Activated CD8-positive, alpha-beta memory T cell treated with anti-CD3 and anti-CD28 coated beads, Interleukin-2, amount 50 U/mL, for 1 hour (primary cell): ENCODE measurements around the gene NUPR2.
A peak's percentile ranks its signal among the peaks of the same experiment; 100 is the strongest.
"Not testable (repeated sequence)": the region's sequence is repeated elsewhere in the genome, so short reads cannot be mapped to it uniquely, and the experiment has no call there.

Source experiments
- DNase-seq: peaks from one replicate; pipeline ENCODE4 v3.0.0-alpha.2; 2020; ENCODE audit errors: extremely low read depth

Gene NUPR2

DNA sequence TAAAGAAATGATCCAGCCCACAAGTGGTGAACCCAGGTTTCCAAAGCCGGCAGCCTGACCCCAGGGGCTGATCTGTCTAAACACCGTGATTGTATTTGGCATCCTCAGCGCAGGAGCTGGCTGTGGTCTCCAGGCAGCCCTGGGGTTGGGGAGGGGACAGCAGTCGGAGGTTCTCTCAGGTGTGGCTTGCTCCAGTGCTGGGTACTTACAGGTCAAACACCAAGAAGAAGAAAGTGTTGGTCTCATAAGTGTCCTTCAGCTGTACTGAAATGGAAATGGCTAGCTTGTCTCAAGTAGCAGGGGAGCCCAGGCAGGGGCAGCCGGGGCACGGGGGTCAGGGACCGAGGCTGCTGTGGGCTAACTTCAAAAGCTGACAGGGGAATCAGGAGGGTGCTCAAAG lies 29.5 kb downstream of the NUPR2 start:
- no peak for DNase-seq

DNA sequence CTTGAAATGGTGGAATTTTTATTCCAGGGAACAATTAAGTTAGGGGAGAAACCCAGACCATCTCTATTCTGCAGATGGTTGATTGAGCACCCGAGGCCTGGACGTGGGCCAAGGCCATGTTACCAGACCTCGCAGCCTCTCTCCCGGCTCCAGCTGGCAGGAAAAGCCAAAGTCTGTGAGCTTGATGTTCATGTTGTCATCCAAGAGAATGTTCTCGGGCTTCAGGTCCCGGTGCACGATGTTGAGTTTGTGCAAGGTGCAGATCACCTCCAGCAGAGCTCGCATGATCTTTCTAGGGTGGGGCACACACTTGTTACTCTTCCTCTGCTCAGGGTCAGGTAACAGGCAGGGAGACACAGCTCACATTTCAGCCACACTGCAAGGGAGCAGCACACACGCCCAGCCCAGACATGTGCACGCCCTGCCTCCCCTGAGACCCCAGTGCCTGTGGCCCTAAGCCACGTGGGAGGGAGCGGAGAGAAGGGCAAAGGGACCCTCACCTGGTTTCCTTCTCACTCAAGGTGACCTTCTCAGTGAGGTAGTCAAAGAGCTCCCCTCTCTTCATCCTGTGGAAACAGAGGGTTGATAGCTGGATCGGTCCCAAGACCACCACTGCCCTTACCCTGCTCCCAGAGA lies 32.9 kb downstream of the NUPR2 start:
- DNase-seq: no peak

GRCh38 chr7:56081626-56082340 lies 34.4 kb downstream of the NUPR2 start:
- DNase-seq: no peak

GRCh38 chr7:56080726-56081435 lies 35.3 kb downstream of the NUPR2 start:
- not testable (repeated sequence) for DNase-seq

GRCh38 chr7:56079450-56080185 lies 36.6 kb downstream of the NUPR2 start:
- no peak for DNase-seq

- no peak for DNase-seq
These were observed 38.0 kb downstream of the NUPR2 start for GRCh38 chr7:56078196-56078595.

GRCh38 chr7:56077681-56078080 lies 38.5 kb downstream of the NUPR2 start:
- no peak for DNase-seq

DNA sequence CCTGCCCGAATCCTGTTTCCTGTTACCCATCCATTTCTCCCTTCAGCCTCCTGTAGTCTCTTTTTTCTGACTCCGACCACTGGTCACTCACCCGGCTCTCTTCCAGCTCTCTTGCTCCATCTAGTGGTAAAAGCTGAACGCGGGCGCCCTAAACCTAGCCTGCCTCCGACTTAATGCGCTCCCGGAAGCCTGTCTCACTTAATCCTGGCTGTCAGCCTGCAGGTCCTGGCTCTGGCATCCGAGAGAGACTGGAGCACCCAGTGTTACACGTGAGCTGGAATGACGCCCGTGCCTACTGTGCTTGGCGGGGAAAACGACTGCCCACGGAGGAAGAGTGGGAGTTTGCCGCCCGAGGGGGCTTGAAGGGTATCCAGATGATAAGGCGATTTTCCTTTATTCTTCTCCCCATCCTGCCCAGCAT lies 41.8 kb downstream of the NUPR2 start:
- DNase-seq: peak; percentile 26

DNA sequence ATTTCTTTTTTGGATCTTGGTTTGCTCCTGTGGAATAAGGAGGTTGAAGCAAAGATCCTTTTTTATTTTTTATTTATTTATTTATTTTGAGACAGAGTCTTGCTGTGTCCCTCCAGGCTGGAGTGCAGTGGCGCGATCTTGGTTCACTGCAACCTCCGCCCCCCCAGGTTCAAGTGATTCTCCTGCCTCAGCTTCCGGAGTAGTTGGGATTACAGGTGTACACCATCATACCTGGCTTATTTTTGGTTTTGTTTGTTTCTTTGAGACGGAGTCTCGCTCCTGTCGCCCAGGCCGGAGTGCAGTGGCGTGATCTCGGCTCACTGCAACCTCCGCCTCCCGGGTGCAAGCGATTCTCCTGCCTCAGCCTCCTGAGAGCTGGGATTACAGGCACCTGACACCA lies 49.8 kb downstream of the NUPR2 start:
- DNase-seq: not testable (repeated sequence)
